Colonic mucosa (tissue), 4 donors: ENCODE data around the gene NEK3. TPM values are rescaled to one million over a fixed set of nuclear protein-coding genes. Genes with fewer than 3 reads are reported as not detected.
A peak's percentile ranks its signal among the peaks of the same experiment; 100 is the strongest.
"Not testable (repeated sequence)": the region's sequence is repeated elsewhere in the genome, so short reads cannot be mapped to it uniquely, and the experiment has no call there.

Source experiments
- DNase-seq: peaks from one replicate; pipeline ENCODE4 v3.0.0-alpha.2; 2020
- H3K27ac ChIP-seq: fragments of 200-600 bp; one replicate; pipeline ENCODE4 v1.8.0; 2021
- H3K27me3 ChIP-seq: fragments of 200-600 bp; one replicate; pipeline ENCODE4 v1.8.0; 2021
- H3K36me3 ChIP-seq: fragments of 200-600 bp; one replicate; pipeline ENCODE4 v1.8.0; 2021
- H3K4me1 ChIP-seq: fragments of 200-600 bp; one replicate; pipeline ENCODE4 v1.8.0; 2021; ENCODE audit warnings: mild to moderate bottlenecking
- H3K4me3 ChIP-seq: fragments of 200-600 bp; one replicate; pipeline ENCODE4 v1.8.0; 2021
- H3K9ac ChIP-seq, 2 donors: one replicate each; pipeline ENCODE4 v1.7.0; 2013; ENCODE audit warnings: control low read depth in 2 of 2, low read depth in 2 of 2, low read length in 2 of 2
- H3K9me3 ChIP-seq: fragments of 200-600 bp; one replicate; pipeline ENCODE4 v1.8.0; 2021
- CTCF ChIP-seq: fragments of 200-600 bp; IDR thresholded peaks from one replicate; pipeline ENCODE4 v1.8.0; 2022; ENCODE audit warnings: antibody characterized with exemption, mild to moderate bottlenecking
- intact Hi-C: fragments of 100-400 bp; cut with DNase I; formaldehyde crosslinking; loops from one replicate; pipeline ENCODE4 v1.14.1; 2022
- total RNA-seq, 2 donors: library from RNA; stranded (reverse); fragmentation: NEBNext Ultra II Directional in 1 of 2; extraction: Animal tissue kit (Norgen Biotek cat#: 25700) in 1 of 2; gene quantifications; one replicate each; pipeline ENCODE4 v1.2.1, GENCODE V29; 2021
- donor health status: healthy.
- donor health status: DM: no; HTN: no; CAD: no.
- donor health status: DM: no; HTN: no; CAD: no.

NEK3 gene
- total RNA-seq, 2 donors from 2014 or later = 27.8 to 35.8 TPM

- peak; percentile 69 for DNase-seq
- no peak for TF ChIP-seq CTCF
- Histone ChIP-seq H3K4me3 (peak overlapping the region; percentile 52), H3K27ac (no peak overlapping the region), H3K27me3 (no peaks in the 10 kb centered on the region), H3K9ac (peak overlapping the region; percentile 63 to 95), H3K9me3 (no peaks in the 10 kb centered on the region), H3K4me1 (no peaks in the 10 kb centered on the region), H3K36me3 (no peaks in the 10 kb centered on the region)
- intact Hi-C loops = loop anchor here (10.0 kb wide), 2 partner anchors 61 to 301 kb away; no protein-coding TSS in a partner anchor
These were observed 36.0 kb upstream of the NEK3 start for GRCh38 chr13:52195401-52195837.

- H3K27me3 ChIP-seq = no peaks in the 10 kb centered on the region
- DNase-seq = peak; percentile 91
- no peaks in the 10 kb centered on the region for H3K9me3 ChIP-seq
- H3K27ac ChIP-seq = peak overlapping the region; percentile 74
- H3K4me1 ChIP-seq = no peaks in the 10 kb centered on the region
- H3K9ac ChIP-seq = peak overlapping the region; percentile 83 to 95
- H3K36me3 ChIP-seq = no peaks in the 10 kb centered on the region
- intact Hi-C loops = loop anchor here (10.0 kb wide), 2 partner anchors 60 to 300 kb away; no protein-coding TSS in a partner anchor
- peak overlapping the region; percentile 52 for H3K4me3 ChIP-seq
- TF ChIP-seq CTCF = no peak
These were observed 34.9 kb upstream of the NEK3 start for GRCh38 chr13:52194184-52194868.

- H3K4me1 ChIP-seq, H3K27me3 ChIP-seq, H3K36me3 ChIP-seq, H3K9me3 ChIP-seq, DNase-seq: not testable (repeated sequence)
- H3K4me3 ChIP-seq = peak overlapping the region; percentile 52
- H3K27ac ChIP-seq = peak overlapping the region; percentile 74
- H3K9ac ChIP-seq = peak overlapping the region; percentile 83 to 95
- intact Hi-C loops = loop anchor here (10.0 kb wide), 2 partner anchors 59 to 299 kb away; no protein-coding TSS in a partner anchor
These were observed 34.3 kb upstream of the NEK3 start for GRCh38 chr13:52193587-52194183.

- intact Hi-C loops, H3K4me3 ChIP-seq, H3K4me1 ChIP-seq, H3K27me3 ChIP-seq, H3K27ac ChIP-seq, H3K9ac ChIP-seq, H3K9me3 ChIP-seq, H3K36me3 ChIP-seq, DNase-seq: not testable (repeated sequence)
These were observed 28.2 kb upstream of the NEK3 start for GRCh38 chr13:52187424-52188187.

GRCh38 chr13:52187029-52187423 is 27.6 kb upstream of the NEK3 start:
- Histone ChIP-seq H3K27ac (no peak overlapping the region), H3K9ac (no peak overlapping the region), H3K27me3 (no peaks in the 10 kb centered on the region), H3K4me3 (no peak overlapping the region), H3K9me3 (no peaks in the 10 kb centered on the region), H3K4me1 (no peaks in the 10 kb centered on the region), H3K36me3 (no peaks in the 10 kb centered on the region)
- intact Hi-C loops = no loop called here
- no peak for TF ChIP-seq CTCF
- DNase-seq = no peak

- H3K9ac ChIP-seq, H3K9me3 ChIP-seq, H3K27me3 ChIP-seq, H3K4me1 ChIP-seq, H3K36me3 ChIP-seq, H3K4me3 ChIP-seq, intact Hi-C loops: not testable (repeated sequence)
- H3K27ac ChIP-seq = peak overlapping the region; percentile 46
- DNase-seq = peak; percentile 38
These were observed 22.0 kb upstream of the NEK3 start for GRCh38 chr13:52181316-52181954.
